Spleen (tissue), 11 donors: ENCODE data around the gene CNPY1. TPM values are rescaled to one million over a fixed set of nuclear protein-coding genes. Genes with fewer than 3 reads are reported as not detected.

Source experiments
- DNase-seq: peaks from one replicate; pipeline ENCODE4 v3.0.0-alpha.2; 2020
- H3K27ac ChIP-seq, 8 donors: fragments of 200-600 bp; sonication (generic) in 7 of 8; 1 replicate in 4 of 8; 2 replicates in 4 of 8; pipeline versions ENCODE4 v1.5.0 to v1.8.0; 2016 to 2021; ENCODE audit warnings: inconsistent platforms in 4 of 8, mild to moderate bottlenecking in 4 of 8, moderate library complexity in 1 of 8
- H3K27me3 ChIP-seq, 7 donors: fragments of 200-600 bp; sonication (generic) in 6 of 7; replicated peaks in 1 of 7; 1 replicate in 4 of 7; 2 replicates in 3 of 7; pipeline versions ENCODE4 v1.5.0 to v1.8.0; 2016 to 2021; ENCODE audit warnings: inconsistent platforms in 3 of 7, mild to moderate bottlenecking in 1 of 7
- H3K36me3 ChIP-seq, 6 donors: fragments of 200-600 bp; sonication (generic) in 5 of 6; 1 replicate in 4 of 6; 2 replicates in 2 of 6; pipeline versions ENCODE4 v1.5.0 to v1.8.0; 2016 to 2021; ENCODE audit warnings: inconsistent platforms in 2 of 6
- H3K4me1 ChIP-seq, 6 donors: fragments of 200-600 bp; sonication (generic) in 5 of 6; 1 replicate in 3 of 6; 2 replicates in 3 of 6; pipeline versions ENCODE4 v1.5.0 to v1.8.0; 2016 to 2021; ENCODE audit warnings: inconsistent platforms in 3 of 6
- H3K4me3 ChIP-seq, 8 donors: fragments of 200-600 bp; sonication (generic) in 7 of 8; 1 replicate in 4 of 8; 2 replicates in 4 of 8; pipeline versions ENCODE4 v1.5.0 to v1.8.0; 2016 to 2021; ENCODE audit warnings: inconsistent platforms in 4 of 8, mild to moderate bottlenecking in 4 of 8, moderate library complexity in 2 of 8
- H3K9me3 ChIP-seq, 8 donors: fragments of 200-600 bp; sonication (generic) in 7 of 8; 1 replicate in 4 of 8; 2 replicates in 4 of 8; pipeline versions ENCODE4 v1.5.0 to v1.8.0; 2016 to 2021; ENCODE audit warnings: inconsistent platforms in 4 of 8
- POLR2A ChIP-seq, 3 donors: fragments of 450-650 bp; IDR thresholded peaks; one replicate each; pipeline ENCODE4 v1.5.1; 2017; ENCODE audit warnings: antibody characterized with exemption in 3 of 3, mild to moderate bottlenecking in 1 of 3
- POLR2AphosphoS5 ChIP-seq, 3 donors: sonication (generic); formaldehyde crosslinking; IDR thresholded peaks; one replicate each; pipeline ENCODE4 v1.5.1; 2017; ENCODE audit warnings: antibody characterized with exemption in 3 of 3
- WGBS, 5 donors: extraction: QIAGEN DNeasy Blood & Tissue Kit in 3 of 5; methylation state at CpG; one replicate each; pipeline versions ENCODE4 v1.1.5 to v1.1.7; 2013 to 2018; 5-methylcytosine and 5-hydroxymethylcytosine counted together
- intact Hi-C: fragments of 100-400 bp; cut with DNase I; formaldehyde crosslinking; loops from one replicate; pipeline ENCODE4 v1.15.0; 2023; ENCODE audit warnings: low total_unique reads
- polyA plus RNA-seq, 3 donors: library from polyadenylated mRNA; stranded (reverse); fragments of 200-250 nt; gene quantifications; one replicate each; pipeline ENCODE4 v1.2.1, GENCODE V29; 2013
- total RNA-seq, 7 donors: library from RNA; depleted of rRNA in 3 of 7; stranded (reverse); fragments of >200 nt in 3 of 7; fragmentation: NEBNext Ultra II Directional in 4 of 7; extraction: Animal tissue kit (Norgen Biotek cat#: 25700) in 4 of 7; gene quantifications; one replicate each; pipeline versions ENCODE4 v1.1.0 to v1.2.1, GENCODE V29; 2016 to 2021
- TF ChIP-seq, protein P1 (sequence below), 11 experiments: fragments of 200-600 bp in 7 of 11; fragments of 450-650 bp in 4 of 11; sonication (generic) in 4 of 11; IDR thresholded peaks in 8 of 11; conservative IDR thresholded peaks in 3 of 11; 1 replicate in 7 of 11; 2 replicates in 4 of 11; pipeline versions ENCODE4 v1.4.0 to v1.8.0; 2016 to 2021; ENCODE audit warnings: antibody characterized with exemption in 11 of 11, inconsistent platforms in 4 of 11, mild to moderate bottlenecking in 1 of 11
- donor health status: healthy with polysubstance abuse.
- donor health status: DM: no; HTN: no; CAD: no; lungs with moderate emphysema.
- donor health status: DM: no; HTN: no; CAD: no.
- donor health status: Bipolar disorder and iron deficiency.
- donor health status: healthy.
- donor health status: DM: no; HTN: no; CAD: no.
- donor health status: DM: yes; HTN: yes; CAD: no.

CNPY1 gene
- total and polyA plus RNA-seq, 10 donors, result not detected

DNA sequence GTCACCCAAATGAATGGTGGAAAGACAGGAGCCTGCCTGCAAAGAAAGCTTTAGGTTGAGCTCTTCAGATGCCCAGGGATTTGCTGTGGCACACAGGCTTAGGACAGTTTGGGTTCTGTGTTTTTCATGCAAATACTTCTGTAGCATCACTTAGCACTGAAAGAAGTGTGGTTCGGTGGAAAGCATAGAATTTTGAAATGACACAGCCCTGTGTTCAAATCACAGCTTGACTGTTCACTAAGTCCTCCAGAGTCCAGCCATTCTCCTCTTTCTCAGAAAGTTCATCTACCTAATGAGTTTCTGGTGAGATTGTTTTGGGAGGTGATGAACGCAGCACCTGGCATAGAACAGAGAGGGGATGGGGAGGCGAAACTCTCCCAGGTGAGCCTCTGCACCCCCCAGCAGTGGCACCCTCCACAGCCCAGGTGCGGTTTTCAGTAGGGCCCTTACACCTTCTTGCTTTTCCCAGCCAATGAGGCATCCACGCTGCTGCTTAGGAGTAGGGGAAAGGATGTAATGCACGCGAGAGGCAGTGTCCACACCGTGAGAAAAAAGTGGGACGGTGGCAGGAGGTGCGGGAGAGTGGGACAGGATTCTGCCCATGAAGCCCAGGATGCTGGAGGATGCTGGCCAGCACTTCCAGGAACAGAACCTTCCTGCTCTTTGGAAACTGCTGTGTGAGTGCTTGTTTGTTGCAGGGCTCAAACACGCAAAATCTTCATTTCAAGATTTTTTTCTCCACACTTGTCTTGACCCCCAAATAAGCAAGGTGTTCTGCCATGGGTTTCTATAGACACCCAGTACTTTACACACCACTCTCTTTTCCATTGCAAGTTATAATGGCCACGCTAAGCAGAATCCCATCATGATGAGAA lies 76.8 kb downstream of the CNPY1 start:
- H3K27ac ChIP-seq, result no peak overlapping the region
- peaks cover 12 to 43% (median 34%) of the 10 kb centered on the region in 6 donors for H3K4me1 ChIP-seq
- H3K4me3 ChIP-seq, result no peak overlapping the region
- DNase-seq, result peak; percentile 22
- 6 to 10% (median 9%) methylated on average over 12 of the region's 12 CpGs for WGBS, 5 donors
- TF ChIP-seq, protein P1, sequence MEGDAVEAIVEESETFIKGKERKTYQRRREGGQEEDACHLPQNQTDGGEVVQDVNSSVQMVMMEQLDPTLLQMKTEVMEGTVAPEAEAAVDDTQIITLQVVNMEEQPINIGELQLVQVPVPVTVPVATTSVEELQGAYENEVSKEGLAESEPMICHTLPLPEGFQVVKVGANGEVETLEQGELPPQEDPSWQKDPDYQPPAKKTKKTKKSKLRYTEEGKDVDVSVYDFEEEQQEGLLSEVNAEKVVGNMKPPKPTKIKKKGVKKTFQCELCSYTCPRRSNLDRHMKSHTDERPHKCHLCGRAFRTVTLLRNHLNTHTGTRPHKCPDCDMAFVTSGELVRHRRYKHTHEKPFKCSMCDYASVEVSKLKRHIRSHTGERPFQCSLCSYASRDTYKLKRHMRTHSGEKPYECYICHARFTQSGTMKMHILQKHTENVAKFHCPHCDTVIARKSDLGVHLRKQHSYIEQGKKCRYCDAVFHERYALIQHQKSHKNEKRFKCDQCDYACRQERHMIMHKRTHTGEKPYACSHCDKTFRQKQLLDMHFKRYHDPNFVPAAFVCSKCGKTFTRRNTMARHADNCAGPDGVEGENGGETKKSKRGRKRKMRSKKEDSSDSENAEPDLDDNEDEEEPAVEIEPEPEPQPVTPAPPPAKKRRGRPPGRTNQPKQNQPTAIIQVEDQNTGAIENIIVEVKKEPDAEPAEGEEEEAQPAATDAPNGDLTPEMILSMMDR (IDR thresholded peaks at IDR 0.05 in 8 of 11, conservative IDR thresholded peaks at IDR 0.05 in 3 of 11), result no peak
- TF ChIP-seq POLR2AphosphoS5 (IDR thresholded peaks at IDR 0.05) (no peak), POLR2A (IDR thresholded peaks at IDR 0.05) (no peak)
- H3K9me3 ChIP-seq, result no peaks in the 10 kb centered on the region
- intact Hi-C loops, result loop anchor here (10.0 kb wide), 1 partner anchor 95 kb away; no protein-coding TSS in a partner anchor
- H3K36me3 ChIP-seq, result no peaks in the 10 kb centered on the region
- peaks cover 38 to 100% (median 97%) of the 10 kb centered on the region in 7 donors for H3K27me3 ChIP-seq

DNA sequence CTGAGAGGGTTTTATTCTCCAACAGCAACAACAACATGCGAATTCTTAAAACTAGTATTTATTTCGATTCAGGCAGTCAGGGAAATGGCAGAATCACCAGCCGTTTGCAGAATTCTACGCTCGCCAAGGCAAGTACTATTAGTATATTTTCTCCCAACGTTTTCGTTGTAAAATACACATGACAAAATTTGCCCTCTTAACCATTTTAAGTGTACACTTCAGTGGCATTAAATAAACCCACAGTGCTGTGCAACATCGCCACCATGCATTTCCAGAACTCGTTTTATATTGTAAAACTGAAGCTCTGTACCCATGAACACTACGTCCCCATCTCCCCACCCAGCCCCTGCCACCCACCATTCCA lies 77.6 kb downstream of the CNPY1 start:
- no peak for DNase-seq
- 11 to 20% (median 14%) methylated on average over 10 of the region's 10 CpGs for WGBS, 5 donors
- intact Hi-C loops, result loop anchor here (10.0 kb wide), 1 partner anchor 94 kb away; no protein-coding TSS in a partner anchor
- Histone ChIP-seq H3K4me3 (peak overlapping the region in 2 of 8 donors; percentile 11 to 58), H3K4me1 (peaks cover 12 to 43% (median 34%) of the 10 kb centered on the region in 6 donors), H3K36me3 (no peaks in the 10 kb centered on the region), H3K9me3 (no peaks in the 10 kb centered on the region), H3K27me3 (peaks cover 38 to 100% (median 97%) of the 10 kb centered on the region in 7 donors), H3K27ac (no peak overlapping the region)
- no peak for TF ChIP-seq POLR2A (IDR thresholded peaks at IDR 0.05)
- TF ChIP-seq, protein P1 (IDR thresholded peaks at IDR 0.05 in 8 of 11, conservative IDR thresholded peaks at IDR 0.05 in 3 of 11), result no peak
- no peak for TF ChIP-seq POLR2AphosphoS5 (IDR thresholded peaks at IDR 0.05)

DNA sequence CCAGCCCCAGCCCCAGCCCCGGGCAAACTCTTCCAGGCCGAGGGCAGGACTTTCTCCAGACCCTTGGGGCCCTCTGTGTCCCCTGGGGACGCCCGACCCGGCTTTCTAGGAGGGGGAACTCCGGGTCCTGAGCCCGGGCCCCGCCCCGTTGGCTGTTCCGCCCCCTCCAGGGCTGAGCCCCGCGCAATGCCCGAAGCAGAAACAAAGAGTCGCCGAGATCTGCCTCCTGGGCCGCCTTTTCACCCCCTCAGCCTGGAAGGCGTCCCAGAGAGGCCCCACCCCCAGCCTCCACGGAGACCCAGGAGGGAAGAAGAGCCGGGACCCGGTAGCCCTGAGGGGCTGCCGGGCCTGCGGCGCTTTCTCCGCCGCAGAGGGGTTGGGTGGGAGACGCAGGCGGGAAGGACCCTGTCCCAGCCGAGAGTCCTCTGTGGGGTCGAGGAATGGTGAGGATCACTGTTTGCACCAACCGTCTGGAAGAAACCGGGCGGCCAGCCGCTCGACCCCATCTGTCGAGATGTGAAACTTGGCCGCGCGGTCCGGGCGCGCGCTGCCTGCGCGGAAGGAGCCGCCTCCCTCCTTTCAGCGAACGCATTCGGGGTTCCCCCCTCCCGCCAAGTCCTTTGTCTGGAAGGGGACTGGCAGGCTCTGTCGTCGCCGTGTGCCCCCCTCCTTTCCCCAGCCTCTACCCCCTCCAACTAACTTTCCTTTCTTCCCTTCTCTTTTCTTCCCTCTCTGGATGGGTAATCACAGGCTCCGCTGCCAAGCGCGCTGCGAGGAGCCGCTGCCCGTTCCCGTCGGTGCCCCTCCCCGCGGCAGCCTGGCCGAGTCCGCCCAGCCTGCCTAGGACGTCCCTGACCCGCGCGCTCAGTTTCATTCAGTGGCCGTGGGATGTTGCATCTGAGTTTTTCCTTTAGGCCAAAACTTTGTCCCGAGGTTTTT lies 78.2 kb downstream of the CNPY1 start:
- TF ChIP-seq POLR2AphosphoS5 (IDR thresholded peaks at IDR 0.05), result peak in 1 of 3 donors; percentile 33
- TF ChIP-seq, protein P1 (IDR thresholded peaks at IDR 0.05 in 8 of 11, conservative IDR thresholded peaks at IDR 0.05 in 3 of 11), result no peak
- H3K36me3 ChIP-seq, result no peaks in the 10 kb centered on the region
- peaks cover 12 to 43% (median 34%) of the 10 kb centered on the region in 6 donors for H3K4me1 ChIP-seq
- H3K4me3 ChIP-seq, result peak overlapping the region in 6 of 8 donors; percentile 11 to 58 (median 18)
- no peak overlapping the region for H3K27ac ChIP-seq
- no peaks in the 10 kb centered on the region for H3K9me3 ChIP-seq
- intact Hi-C loops, result loop anchor here (10.0 kb wide), 1 partner anchor 93 kb away; no protein-coding TSS in a partner anchor
- WGBS, 5 donors, result 3 to 7% (median 5%) methylated on average over 42 to 70 of the region's 70 CpGs
- peaks cover 38 to 100% (median 99%) of the 10 kb centered on the region in 7 donors for H3K27me3 ChIP-seq
- peak; percentile 70 for DNase-seq
